Uterus (tissue), 4 donors: Measurements from ENCODE around the gene KRTAP13-1. TPM values are rescaled to one million over a fixed set of nuclear protein-coding genes. Genes with fewer than 3 reads are reported as not detected.

Experiments used
- DNase-seq, 2 donors: peaks; one replicate each; pipeline ENCODE4 v3.0.0-alpha.2; 2019 to 2020
- H3K27ac ChIP-seq, 2 donors: fragments of 200-600 bp; sonication (generic); 1 replicate in 1 of 2; 2 replicates in 1 of 2; pipeline ENCODE4 v1.5.1; 2016 to 2018
- H3K27me3 ChIP-seq, 2 donors: fragments of 200-600 bp; sonication (generic); one replicate each; pipeline ENCODE4 v1.5.1; 2018 to 2019; ENCODE audit warnings: control low read depth in 1 of 2
- H3K36me3 ChIP-seq, 2 donors: fragments of 200-600 bp; sonication (generic); one replicate each; pipeline ENCODE4 v1.5.1; 2019; ENCODE audit warnings: control low read depth in 1 of 2
- H3K4me1 ChIP-seq, 2 donors: fragments of 200-600 bp; sonication (generic); one replicate each; pipeline ENCODE4 v1.5.1; 2018 to 2019; ENCODE audit warnings: control low read depth in 1 of 2
- H3K4me3 ChIP-seq, 2 donors: fragments of 200-600 bp; sonication (generic); 1 replicate in 1 of 2; 2 replicates in 1 of 2; pipeline ENCODE4 v1.5.1; 2018 to 2019; ENCODE audit warnings: mild to moderate bottlenecking in 1 of 2
- H3K9me3 ChIP-seq, 2 donors: fragments of 200-600 bp; sonication (generic); one replicate each; pipeline ENCODE4 v1.5.1; 2019; ENCODE audit warnings: control low read depth in 1 of 2
- CTCF ChIP-seq, 4 experiments: fragments of 200-600 bp in 2 of 4; fragments of 450-650 bp in 2 of 4; sonication (generic) in 2 of 4; IDR thresholded peaks; one replicate each; pipeline ENCODE4 v1.5.1; 2016 to 2019; ENCODE audit warnings: antibody characterized with exemption in 4 of 4, mild to moderate bottlenecking in 2 of 4, moderate library complexity in 1 of 4
- POLR2A ChIP-seq, 2 donors: fragments of 450-650 bp; IDR thresholded peaks; one replicate each; pipeline ENCODE4 v1.6.1; 2016; ENCODE audit warnings: antibody characterized with exemption in 2 of 2, mild to moderate bottlenecking in 1 of 2, moderate library complexity in 1 of 2
- intact Hi-C: fragments of 100-400 bp; cut with DNase I; formaldehyde crosslinking; loops from one replicate; pipeline ENCODE4 v1.15.1; 2023; ENCODE audit warnings: low total_unique reads
- microRNA-seq: library from miRNA; unstranded; fragments of <30 nt; microRNA quantifications from one replicate; pipeline ENCODE4, GENCODE V29; 2016; ENCODE audit warnings: borderline microRNAs expressed, borderline replicate concordance
- small RNA-seq: library from RNA; depleted of rRNA; stranded (forward); fragments of <200 nt; gene quantifications from one replicate; pipeline ENCODE3, GENCODE V24; 2016
- total RNA-seq, 4 donors: library from RNA; depleted of rRNA in 3 of 4; stranded (reverse); fragments of >200 nt in 3 of 4; gene quantifications; one replicate each; pipeline versions ENCODE4 v1.1.0 to v1.2.4, GENCODE V29; 2014 to 2023
- donor health status: DM: yes; HTN: yes; CAD: no.

KRTAP13-1 gene
- total RNA-seq, 4 donors from 2014 or later: not detected

- intact Hi-C loops: no loop called here
- H3K9me3 ChIP-seq: no peaks in the 10 kb centered on the region
- no peaks in the 10 kb centered on the region for H3K27me3 ChIP-seq
- no peaks in the 10 kb centered on the region for H3K4me1 ChIP-seq
- TF ChIP-seq CTCF (IDR thresholded peaks at IDR 0.05): no peak
- TF ChIP-seq POLR2A (IDR thresholded peaks at IDR 0.05): no peak
- no peaks in the 10 kb centered on the region for H3K36me3 ChIP-seq
- DNase-seq: no peak
- no peak within 1 kb of the TSS for H3K27ac ChIP-seq
- no peak within 1 kb of the TSS for H3K4me3 ChIP-seq
Observed at GRCh38 chr21:30439975-30440374, 44.1 kb downstream of the KRTAP13-1 start, which contains the start of gene KRTAP15-1. KRTAP15-1 (plus strand) TSS chr21:30440275; CDS start chr21:30440328, 53 bp downstream.

GRCh38 chr21:30443226-30443625, 47.4 kb downstream of the KRTAP13-1 start:
- no peak overlapping the region for H3K4me3 ChIP-seq
- no peaks in the 10 kb centered on the region for H3K9me3 ChIP-seq
- TF ChIP-seq POLR2A (IDR thresholded peaks at IDR 0.05) (no peak), CTCF (IDR thresholded peaks at IDR 0.05) (no peak)
- no peaks in the 10 kb centered on the region for H3K27me3 ChIP-seq
- no peak for DNase-seq
- H3K4me1 ChIP-seq: no peaks in the 10 kb centered on the region
- H3K27ac ChIP-seq: no peak overlapping the region
- H3K36me3 ChIP-seq: no peaks in the 10 kb centered on the region
- intact Hi-C loops: no loop called here

DNA sequence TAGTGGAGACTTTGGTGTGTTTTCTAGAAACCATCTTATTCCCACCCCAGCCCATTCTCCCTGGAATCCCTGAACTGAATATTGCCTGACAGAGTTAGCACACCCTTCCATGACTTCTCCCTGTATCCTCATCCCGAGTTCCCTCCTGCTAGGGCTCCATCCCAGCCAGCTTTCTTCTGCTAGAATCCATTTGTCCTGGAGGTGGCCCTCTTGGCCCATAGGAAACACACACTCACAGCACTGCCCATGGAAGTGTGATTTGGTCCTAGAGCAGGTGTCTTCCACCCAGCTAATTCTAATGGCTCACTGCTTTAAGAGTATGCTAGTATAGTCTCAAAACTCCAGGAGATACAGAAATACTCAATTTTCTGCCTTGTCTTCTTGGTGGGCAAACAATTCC, 48.4 kb downstream of the KRTAP13-1 start:
- H3K9me3 ChIP-seq: no peaks in the 10 kb centered on the region
- H3K4me3 ChIP-seq: no peak overlapping the region
- H3K27ac ChIP-seq: no peak overlapping the region
- H3K27me3 ChIP-seq: no peaks in the 10 kb centered on the region
- no peaks in the 10 kb centered on the region for H3K36me3 ChIP-seq
- no peak for TF ChIP-seq POLR2A (IDR thresholded peaks at IDR 0.05)
- TF ChIP-seq CTCF (IDR thresholded peaks at IDR 0.05): no peak
- H3K4me1 ChIP-seq: no peaks in the 10 kb centered on the region
- DNase-seq: no peak
- intact Hi-C loops: no loop called here

Small RNA genes within 50 kb of the gene (microRNA-seq; reads per million reads assigned to microRNA genes)
- gene MIR4327: not detected

Small RNA genes within 50 kb of the gene (small RNA-seq; reads per million reads assigned to genes)
- gene KRTAP23-1 (not detected), gene MIR4327 (not detected)

Other genes starting within 250 kb of the KRTAP13-1 start
- not detected for gene CLDN17, start 229.2 kb upstream of the KRTAP13-1 start, total RNA-seq
- not detected for gene CLDN8, start 179.9 kb upstream of the KRTAP13-1 start, total RNA-seq
- not detected for gene KRTAP24-1, start 113.1 kb upstream of the KRTAP13-1 start, total RNA-seq
- not detected for gene KRTAP25-1, start 106.5 kb upstream of the KRTAP13-1 start, total RNA-seq
- gene KRTAP26-1, start 75.7 kb upstream of the KRTAP13-1 start, total RNA-seq: not detected
- gene KRTAP27-1, start 58.3 kb upstream of the KRTAP13-1 start, total RNA-seq: not detected
- not detected for gene KRTAP23-1, start 47.4 kb upstream of the KRTAP13-1 start, total RNA-seq
- not detected for gene KRTAP13-2, start 23.8 kb upstream of the KRTAP13-1 start, total RNA-seq
- gene KRTAP13-3, start 29.9 kb downstream of the KRTAP13-1 start, total RNA-seq: not detected
- not detected for gene KRTAP13-4, start 34.2 kb downstream of the KRTAP13-1 start, total RNA-seq
- gene KRTAP15-1, start 44.2 kb downstream of the KRTAP13-1 start, total RNA-seq: not detected
- not detected for gene KRTAP19-1, start 84.3 kb downstream of the KRTAP13-1 start, total RNA-seq
- gene KRTAP19-2, start 91.4 kb downstream of the KRTAP13-1 start, total RNA-seq: not detected
- gene KRTAP19-3, start 96.0 kb downstream of the KRTAP13-1 start, total RNA-seq: not detected
- not detected for gene KRTAP19-4, start 101.1 kb downstream of the KRTAP13-1 start, total RNA-seq
- not detected for gene KRTAP19-5, start 106.1 kb downstream of the KRTAP13-1 start, total RNA-seq
- not detected for gene KRTAP19-6, start 145.8 kb downstream of the KRTAP13-1 start, total RNA-seq
- not detected for gene KRTAP19-7, start 165.3 kb downstream of the KRTAP13-1 start, total RNA-seq
- gene KRTAP22-2, start 194.4 kb downstream of the KRTAP13-1 start, total RNA-seq: not detected
- gene KRTAP6-3, start 196.4 kb downstream of the KRTAP13-1 start, total RNA-seq: not detected
- gene KRTAP6-2, start 202.9 kb downstream of the KRTAP13-1 start, total RNA-seq: not detected
- gene KRTAP22-1, start 205.1 kb downstream of the KRTAP13-1 start, total RNA-seq: not detected
- gene KRTAP6-1, start 217.9 kb downstream of the KRTAP13-1 start, total RNA-seq: not detected
- not detected for gene KRTAP20-1, start 220.4 kb downstream of the KRTAP13-1 start, total RNA-seq
- gene KRTAP20-4, start 224.6 kb downstream of the KRTAP13-1 start, total RNA-seq: not detected
- gene KRTAP20-2, start 239.2 kb downstream of the KRTAP13-1 start, total RNA-seq: not detected
- not detected for gene KRTAP20-3, start 246.8 kb downstream of the KRTAP13-1 start, total RNA-seq